NT2/D1 (cell line): Measurements from ENCODE around the gene IMP4.

Experiments used
- SUZ12 ChIP-seq: IDR thresholded peaks from 2 replicates; pipeline ENCODE4 v1.6.1; 2011; ENCODE audit not compliant: insufficient read length, insufficient read depth; ENCODE audit errors: extremely low read depth
- YY1 ChIP-seq: IDR thresholded peaks from 2 replicates; pipeline ENCODE4 v1.6.1; 2011; ENCODE audit not compliant: insufficient read length, insufficient read depth
- ZNF274 ChIP-seq: IDR thresholded peaks from 2 replicates; pipeline ENCODE4 v1.6.1; 2011; ENCODE audit warnings: mild to moderate bottlenecking, low read depth, low read length

DNA sequence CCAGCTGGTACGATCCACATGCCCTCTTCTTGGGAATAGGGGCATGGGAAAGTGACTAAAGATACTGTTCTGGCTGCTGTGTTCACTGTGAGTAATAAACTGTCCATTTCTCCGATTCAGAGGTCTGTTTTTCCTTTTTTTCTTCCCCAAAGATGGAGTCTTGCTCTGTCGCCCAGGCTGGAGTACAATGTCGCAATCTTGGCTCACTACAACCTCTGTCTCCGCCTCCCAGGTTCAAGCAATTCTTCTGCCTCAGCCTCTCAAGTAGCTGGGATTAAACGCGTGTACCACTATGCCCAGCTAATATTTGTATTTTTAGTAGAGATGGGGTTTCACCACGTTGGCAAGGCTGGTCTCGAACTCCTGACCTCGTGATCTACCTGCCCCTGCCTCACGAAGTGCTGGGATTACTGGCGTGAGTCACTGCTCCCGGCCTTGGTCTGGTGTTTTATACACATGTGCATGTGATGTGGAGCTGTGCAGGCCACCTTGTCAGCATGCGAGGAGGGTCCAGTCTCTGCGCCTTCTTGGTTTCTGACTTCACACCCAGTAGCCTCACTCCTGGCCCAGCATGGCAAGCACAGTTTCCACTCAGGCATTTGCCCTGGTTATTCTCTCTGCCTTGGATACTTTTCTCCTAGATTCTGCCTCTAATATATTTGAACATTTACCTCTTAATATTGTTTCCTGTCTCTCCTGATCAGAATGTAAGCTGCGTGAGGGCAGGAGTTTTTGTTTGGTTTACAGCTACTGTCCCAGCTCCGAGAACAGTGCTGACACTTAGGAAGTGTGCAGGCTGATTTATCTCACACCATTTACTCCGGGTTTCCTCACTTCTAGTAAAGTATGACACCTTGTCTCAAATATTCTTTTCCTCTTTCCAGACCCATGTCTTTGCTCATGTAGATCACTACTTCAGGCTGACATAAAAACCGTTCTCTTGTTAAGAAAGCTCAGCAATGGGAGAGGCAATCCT lies 32.9 kb downstream of the IMP4 start:
- TF ChIP-seq YY1, result no peak
- no peak for TF ChIP-seq ZNF274
- TF ChIP-seq SUZ12, result no peak
